Fibroblast of villous mesenchyme (primary cell): Measurements from ENCODE around the gene SPPL2C. TPM values are rescaled to one million over a fixed set of nuclear protein-coding genes. Genes with fewer than 3 reads are reported as not detected.
A peak's percentile ranks its signal among the peaks of the same experiment; 100 is the strongest.

Source experiments
- DNase-seq: peaks from one replicate; pipeline ENCODE4 v3.0.0-alpha.2; 2010; ENCODE audit warnings: low read depth
- H3K4me3 ChIP-seq: 2 replicates; pipeline ENCODE4 v1.5.1; 2011; ENCODE audit warnings: low read depth, mild to moderate bottlenecking, low read length
- CTCF ChIP-seq: IDR thresholded peaks from 2 replicates; pipeline ENCODE4 v1.5.1; 2012; ENCODE audit warnings: low read depth, mild to moderate bottlenecking, low read length; ENCODE audit not compliant: insufficient read depth
- total RNA-seq: library from RNA; depleted of rRNA; stranded (reverse); fragments of >200 nt; gene quantifications from 2 replicates; pipeline ENCODE4 v1.2.3, GENCODE V29; 2012

SPPL2C gene
- total RNA-seq, 1 donor: not detected

GRCh38 chr17:45813048-45813725 lies 31.5 kb upstream of the SPPL2C start:
- H3K4me3 ChIP-seq: no peak overlapping the region
- TF ChIP-seq CTCF: peak; percentile 17
- no peak for DNase-seq

- H3K4me3 ChIP-seq: no peak overlapping the region
- no peak for DNase-seq
- no peak for TF ChIP-seq CTCF
Measured at GRCh38 chr17:45814622-45815606, 29.8 kb upstream of the SPPL2C start.

GRCh38 chr17:45815752-45816151 lies 28.9 kb upstream of the SPPL2C start:
- H3K4me3 ChIP-seq: no peak overlapping the region
- TF ChIP-seq CTCF: no peak
- no peak for DNase-seq

- no peak for TF ChIP-seq CTCF
- DNase-seq: no peak
Measured at GRCh38 chr17:45818041-45818440, 26.6 kb upstream of the SPPL2C start.

GRCh38 chr17:45818699-45819098 lies 26.0 kb upstream of the SPPL2C start:
- no peak for DNase-seq
- no peak overlapping the region for H3K4me3 ChIP-seq
- no peak for TF ChIP-seq CTCF

More at GRCh38 chr17:45818041-45818440, 26.6 kb upstream of the SPPL2C start:
- no peak overlapping the region for H3K4me3 ChIP-seq

GRCh38 chr17:45819632-45820031 lies 25.0 kb upstream of the SPPL2C start:
- TF ChIP-seq CTCF: no peak

More at GRCh38 chr17:45819632-45820031, 25.0 kb upstream of the SPPL2C start:
- DNase-seq: no peak
- no peak overlapping the region for H3K4me3 ChIP-seq
